Stimulated activated CD4-positive, alpha-beta T cell treated with anti-CD3 and anti-CD28 coated beads, TNF-alpha, amount 100 ng/mL, for 24 hours (primary cell): Measurements from ENCODE around the gene GNAT2.

Source experiments
- DNase-seq, 3 experiments: peaks; one replicate each; pipeline ENCODE4 v3.0.0-alpha.2; 2020; ENCODE audit warnings: low read depth in 3 of 3

GNAT2 gene

DNA sequence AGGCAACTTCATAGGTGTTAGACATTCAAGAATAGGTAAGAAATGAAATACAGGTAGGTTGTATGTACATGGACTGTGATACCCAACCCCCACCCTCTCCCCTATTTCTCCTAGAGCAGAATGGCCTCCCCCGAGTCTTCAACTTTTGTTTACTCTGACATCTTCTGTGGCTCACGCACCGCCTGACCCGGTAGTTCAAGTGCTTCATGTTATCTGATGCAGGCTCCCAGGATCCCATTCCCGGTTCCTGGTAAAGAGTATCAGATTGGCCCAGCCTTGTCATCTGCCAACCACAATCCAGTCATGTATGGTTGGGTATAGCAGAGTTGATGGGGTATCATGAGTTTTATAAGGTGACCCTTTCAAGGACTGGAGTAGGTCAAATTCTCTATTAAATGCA is 61.9 kb downstream of the GNAT2 start:
- no peak for DNase-seq

DNA sequence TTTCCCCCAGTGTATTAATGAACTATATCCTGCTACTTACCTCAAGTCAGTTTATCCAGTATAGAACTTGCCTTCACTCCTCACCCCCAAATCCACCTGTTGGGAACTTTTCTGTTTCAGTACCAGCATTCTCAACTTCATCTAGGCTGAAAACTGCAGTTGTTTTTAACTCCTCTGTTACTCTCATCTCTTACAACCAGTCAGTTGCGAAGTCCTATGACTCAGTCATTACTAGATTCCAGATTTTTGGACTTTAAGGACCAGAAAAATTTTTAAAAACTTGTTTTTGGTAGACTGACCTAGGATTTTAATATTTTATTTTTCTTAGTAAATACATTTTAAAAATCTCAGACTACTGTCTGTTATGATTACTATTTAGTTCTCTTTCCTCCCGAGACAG is 62.9 kb downstream of the GNAT2 start:
- DNase-seq, result no peak
